ENCODE data around the gene CD34. TPM values are rescaled to one million over a fixed set of nuclear protein-coding genes. Genes with fewer than 3 reads are reported as not detected.

CD34 gene
- total RNA-seq, 1 donor from 2014 or later: not detected

- H3K4me3 ChIP-seq (ENCODE audit: low read depth, low read length): no peak overlapping the region
- FAIRE-seq (no peak), DNase-seq (ENCODE audit: low read depth) (peak; percentile 75)
- H3K27me3 ChIP-seq (ENCODE audit: control insufficient read depth, insufficient read depth, low read length): peaks cover 10% of the 10 kb centered on the region
- TF ChIP-seq, protein P1, sequence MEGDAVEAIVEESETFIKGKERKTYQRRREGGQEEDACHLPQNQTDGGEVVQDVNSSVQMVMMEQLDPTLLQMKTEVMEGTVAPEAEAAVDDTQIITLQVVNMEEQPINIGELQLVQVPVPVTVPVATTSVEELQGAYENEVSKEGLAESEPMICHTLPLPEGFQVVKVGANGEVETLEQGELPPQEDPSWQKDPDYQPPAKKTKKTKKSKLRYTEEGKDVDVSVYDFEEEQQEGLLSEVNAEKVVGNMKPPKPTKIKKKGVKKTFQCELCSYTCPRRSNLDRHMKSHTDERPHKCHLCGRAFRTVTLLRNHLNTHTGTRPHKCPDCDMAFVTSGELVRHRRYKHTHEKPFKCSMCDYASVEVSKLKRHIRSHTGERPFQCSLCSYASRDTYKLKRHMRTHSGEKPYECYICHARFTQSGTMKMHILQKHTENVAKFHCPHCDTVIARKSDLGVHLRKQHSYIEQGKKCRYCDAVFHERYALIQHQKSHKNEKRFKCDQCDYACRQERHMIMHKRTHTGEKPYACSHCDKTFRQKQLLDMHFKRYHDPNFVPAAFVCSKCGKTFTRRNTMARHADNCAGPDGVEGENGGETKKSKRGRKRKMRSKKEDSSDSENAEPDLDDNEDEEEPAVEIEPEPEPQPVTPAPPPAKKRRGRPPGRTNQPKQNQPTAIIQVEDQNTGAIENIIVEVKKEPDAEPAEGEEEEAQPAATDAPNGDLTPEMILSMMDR (IDR thresholded peaks at IDR 0.05; ENCODE audit: insufficient read depth, low read length, severe bottlenecking): no peak
- no peaks in the 10 kb centered on the region for H3K36me3 ChIP-seq (ENCODE audit: control insufficient read depth, insufficient read depth, low read length)
Observed at GRCh38 chr1:207911856-207912760, 1.2 kb upstream of the CD34 start.

DNA sequence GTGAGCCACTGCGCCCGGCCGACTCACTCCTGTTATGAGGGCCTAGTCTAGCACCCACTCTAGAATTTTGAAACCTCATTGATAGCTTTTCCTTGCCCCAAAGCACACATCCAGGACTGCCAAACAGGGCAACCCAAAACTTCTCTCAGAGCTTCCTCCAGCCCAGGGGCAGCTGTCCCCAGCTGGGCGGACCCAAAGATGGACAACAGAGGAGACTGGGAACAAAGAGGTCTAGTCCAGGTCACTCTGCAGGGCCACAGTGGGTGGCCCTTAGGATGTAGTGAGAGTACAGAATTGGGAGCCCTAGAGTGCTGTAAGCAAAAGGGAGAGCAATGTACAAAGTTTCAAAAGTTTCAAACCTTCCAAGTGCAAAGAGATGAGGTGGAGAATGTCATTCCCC lies 1.2 kb downstream of the CD34 start:
- TF ChIP-seq, protein P1 (IDR thresholded peaks at IDR 0.05; ENCODE audit: insufficient read depth, low read length, severe bottlenecking): no peak
- DNase-seq (ENCODE audit: low read depth): no peak
- no peak overlapping the region for H3K4me3 ChIP-seq (ENCODE audit: low read depth, low read length)
- FAIRE-seq: no peak
- no peaks in the 10 kb centered on the region for H3K36me3 ChIP-seq (ENCODE audit: control insufficient read depth, insufficient read depth, low read length)
- peaks cover 10% of the 10 kb centered on the region for H3K27me3 ChIP-seq (ENCODE audit: control insufficient read depth, insufficient read depth, low read length)

- Histone ChIP-seq H3K27me3 (ENCODE audit: control insufficient read depth, insufficient read depth, low read length) (peaks cover 10% of the 10 kb centered on the region), H3K36me3 (ENCODE audit: control insufficient read depth, insufficient read depth, low read length) (no peaks in the 10 kb centered on the region), H3K4me3 (ENCODE audit: low read depth, low read length) (no peak overlapping the region)
- TF ChIP-seq, protein P1 (IDR thresholded peaks at IDR 0.05; ENCODE audit: insufficient read depth, low read length, severe bottlenecking): no peak
- FAIRE-seq (no peak), DNase-seq (ENCODE audit: low read depth) (no peak)
Observed at GRCh38 chr1:207908107-207908734, 2.7 kb downstream of the CD34 start.

DNA sequence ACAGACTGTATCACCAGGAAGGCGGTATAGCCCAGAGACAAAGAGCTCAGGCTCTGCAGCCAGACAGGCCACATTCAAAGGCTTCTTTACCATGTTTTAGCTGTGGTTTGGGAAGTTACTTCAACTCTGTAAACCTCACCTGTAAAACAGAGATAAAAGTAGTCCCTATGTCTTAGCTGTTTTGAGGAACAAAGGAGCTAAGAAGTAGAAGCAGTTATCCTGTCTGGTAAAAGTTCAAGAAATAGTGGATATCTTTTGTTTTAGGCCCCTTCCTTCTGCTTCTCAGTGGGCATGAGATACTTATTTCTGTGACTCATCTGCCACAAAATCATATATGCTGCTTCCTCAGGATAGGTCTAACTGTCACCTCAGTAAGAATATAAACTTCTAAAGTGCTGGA lies 6.5 kb downstream of the CD34 start:
- DNase-seq (ENCODE audit: low read depth): no peak
- TF ChIP-seq, protein P1 (IDR thresholded peaks at IDR 0.05; ENCODE audit: insufficient read depth, low read length, severe bottlenecking): no peak
- no peak for FAIRE-seq
- Histone ChIP-seq H3K36me3 (ENCODE audit: control insufficient read depth, insufficient read depth, low read length) (no peaks in the 10 kb centered on the region), H3K4me3 (ENCODE audit: low read depth, low read length) (no peak overlapping the region), H3K27me3 (ENCODE audit: control insufficient read depth, insufficient read depth, low read length) (no peaks in the 10 kb centered on the region)

DNA sequence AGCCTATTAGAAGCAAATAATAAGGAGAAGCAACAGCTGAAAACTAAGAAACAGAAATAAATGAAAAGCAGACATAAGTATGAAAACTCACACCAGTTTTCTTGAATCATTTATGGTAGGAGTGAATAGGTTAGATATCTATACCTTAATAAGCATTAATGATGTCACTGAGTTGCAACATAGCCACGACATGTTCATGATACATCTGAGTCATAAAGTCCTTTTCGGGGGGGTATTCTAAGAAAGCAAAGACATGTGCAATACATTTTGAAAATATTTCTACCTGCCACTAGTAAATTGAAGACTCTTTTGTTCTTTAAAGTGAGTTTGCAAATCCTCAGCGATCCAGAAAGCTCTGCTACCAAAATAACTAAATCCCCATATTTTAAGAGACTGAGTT lies 7.2 kb downstream of the CD34 start:
- H3K36me3 ChIP-seq (ENCODE audit: control insufficient read depth, insufficient read depth, low read length): no peaks in the 10 kb centered on the region
- H3K4me3 ChIP-seq (ENCODE audit: low read depth, low read length): no peak overlapping the region
- no peak for FAIRE-seq
- H3K27me3 ChIP-seq (ENCODE audit: control insufficient read depth, insufficient read depth, low read length): no peaks in the 10 kb centered on the region
- peak; percentile 94 for DNase-seq (ENCODE audit: low read depth)
- TF ChIP-seq, protein P1 (IDR thresholded peaks at IDR 0.05; ENCODE audit: insufficient read depth, low read length, severe bottlenecking): no peak

All from bronchial epithelial cell (primary cell).